BJ (cell line): ENCODE measurements around the gene ZNF385B. TPM values are rescaled to one million over a fixed set of nuclear protein-coding genes. Genes with fewer than 3 reads are reported as not detected.

Experiments
- CTCF ChIA-PET: fragments of 350-600 bp; formaldehyde crosslinking; extraction: SDS; loops from one replicate; lab custom pipeline; 2021; ENCODE audit warnings: antibody characterized with exemption, inconsistent platforms; lab: Yijun Ruan, JAX
- POLR2A ChIA-PET: fragments of 300-600 bp; sonication (Branson Sonifier 250); formaldehyde crosslinking; extraction: SDS; loops from one replicate; lab custom pipeline; 2021; ENCODE audit warnings: antibody characterized with exemption; lab: Charles Lee
- DNase-seq: peaks from one replicate; pipeline ENCODE4 v3.0.0-alpha.2; 2011; ENCODE audit warnings: low read depth
- H3K27me3 ChIP-seq: 2 replicates; pipeline ENCODE4 v1.6.0; 2011; ENCODE audit warnings: low read length; ENCODE audit not compliant: control insufficient read depth, insufficient read depth
- H3K36me3 ChIP-seq: 2 replicates; pipeline ENCODE4 v1.5.1; 2011; ENCODE audit warnings: low read length; ENCODE audit not compliant: control insufficient read depth, insufficient read depth
- H3K4me3 ChIP-seq: 2 replicates; pipeline ENCODE4 v1.5.1; 2011; ENCODE audit warnings: low read depth, mild to moderate bottlenecking, control low read depth, low read length
- polyA plus RNA-seq: library from polyadenylated mRNA; depleted of rRNA; stranded (reverse); fragments of >200 nt; gene quantifications from 2 replicates; pipeline ENCODE4 v1.2.3, GENCODE V29; 2011
- TF ChIP-seq, protein P1 (sequence below): IDR thresholded peaks from 2 replicates; pipeline ENCODE4 v1.5.1; 2011; ENCODE audit warnings: low read depth, mild to moderate bottlenecking, control low read depth, inconsistent platforms, low read length, moderate library complexity; ENCODE audit not compliant: insufficient read depth

The ZNF385B gene
- polyA plus RNA-seq, 1 experiment, result 0.22 TPM

DNA sequence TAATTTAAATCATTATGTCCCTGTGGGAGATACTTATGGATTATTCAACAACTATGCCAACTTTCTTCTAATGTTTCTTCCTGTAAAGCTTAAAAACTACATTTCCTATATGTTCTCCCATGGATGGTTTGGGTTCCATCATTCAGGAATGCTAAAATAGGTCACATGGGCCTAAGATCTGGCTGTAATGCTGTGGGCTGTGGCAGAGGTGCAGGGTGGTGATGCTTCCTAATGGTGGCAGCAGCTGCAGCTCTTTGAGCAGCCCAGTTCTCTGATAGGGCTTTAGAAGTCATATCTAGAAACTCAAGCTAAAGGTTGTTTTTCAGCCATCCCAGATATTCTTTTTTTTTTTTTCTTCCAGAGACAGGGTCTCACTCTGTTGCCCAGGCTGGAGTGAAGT, 266.1 kb downstream of the ZNF385B start:
- CTCF ChIA-PET, result interaction anchor here (1.0 to 2.6 kb wide), 4 partner anchors 18 to 154 kb away, joined by 4 to 6 read pairs (median 4); no protein-coding TSS in a partner anchor
- TF ChIP-seq, protein P1, sequence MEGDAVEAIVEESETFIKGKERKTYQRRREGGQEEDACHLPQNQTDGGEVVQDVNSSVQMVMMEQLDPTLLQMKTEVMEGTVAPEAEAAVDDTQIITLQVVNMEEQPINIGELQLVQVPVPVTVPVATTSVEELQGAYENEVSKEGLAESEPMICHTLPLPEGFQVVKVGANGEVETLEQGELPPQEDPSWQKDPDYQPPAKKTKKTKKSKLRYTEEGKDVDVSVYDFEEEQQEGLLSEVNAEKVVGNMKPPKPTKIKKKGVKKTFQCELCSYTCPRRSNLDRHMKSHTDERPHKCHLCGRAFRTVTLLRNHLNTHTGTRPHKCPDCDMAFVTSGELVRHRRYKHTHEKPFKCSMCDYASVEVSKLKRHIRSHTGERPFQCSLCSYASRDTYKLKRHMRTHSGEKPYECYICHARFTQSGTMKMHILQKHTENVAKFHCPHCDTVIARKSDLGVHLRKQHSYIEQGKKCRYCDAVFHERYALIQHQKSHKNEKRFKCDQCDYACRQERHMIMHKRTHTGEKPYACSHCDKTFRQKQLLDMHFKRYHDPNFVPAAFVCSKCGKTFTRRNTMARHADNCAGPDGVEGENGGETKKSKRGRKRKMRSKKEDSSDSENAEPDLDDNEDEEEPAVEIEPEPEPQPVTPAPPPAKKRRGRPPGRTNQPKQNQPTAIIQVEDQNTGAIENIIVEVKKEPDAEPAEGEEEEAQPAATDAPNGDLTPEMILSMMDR, result no peak
- H3K4me3 ChIP-seq, result no peak overlapping the region
- no peaks in the 10 kb centered on the region for H3K27me3 ChIP-seq
- no peak for DNase-seq
- POLR2A ChIA-PET, result no interaction called here
- no peaks in the 10 kb centered on the region for H3K36me3 ChIP-seq

DNA sequence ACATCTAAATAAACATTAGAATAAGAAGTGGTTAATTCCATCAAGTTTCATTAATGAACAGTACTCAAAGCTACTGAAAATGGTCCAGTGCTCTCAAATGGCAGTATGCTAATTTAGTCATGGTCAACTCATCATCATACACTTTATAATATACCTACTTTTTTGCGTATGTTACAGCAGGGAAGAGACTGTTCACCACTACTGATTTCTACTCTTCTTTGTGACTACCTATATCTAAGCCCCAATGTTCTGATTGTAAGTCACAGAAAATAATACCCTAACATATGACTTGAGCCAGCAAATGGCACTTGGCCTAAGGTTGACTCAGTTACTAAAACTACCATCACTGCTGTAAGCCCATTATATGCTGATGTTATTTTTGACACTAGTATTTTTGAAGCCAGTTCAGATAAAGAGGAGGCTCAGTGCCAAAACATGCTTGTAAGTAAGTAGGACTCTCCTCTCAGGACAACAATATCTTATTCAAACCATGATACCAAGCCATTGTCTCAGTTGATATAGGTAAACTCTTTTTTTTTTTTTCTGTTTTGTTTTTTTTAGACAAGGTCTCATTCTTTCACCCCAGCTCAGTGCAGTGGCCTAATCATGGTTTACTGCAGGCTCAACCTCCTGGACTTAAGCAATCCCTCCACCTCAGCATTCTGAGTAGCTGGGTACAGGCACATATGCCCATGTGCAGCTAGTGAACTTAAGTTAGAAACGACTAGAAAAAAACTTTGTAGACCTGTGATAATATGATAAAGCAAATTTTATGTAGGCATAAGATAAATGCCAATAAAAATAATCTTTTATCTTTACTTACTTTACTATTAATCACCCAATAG, 266.9 kb downstream of the ZNF385B start:
- no peak overlapping the region for H3K4me3 ChIP-seq
- no peaks in the 10 kb centered on the region for H3K27me3 ChIP-seq
- ChIA-PET CTCF (interaction anchor here (0.6 to 2.6 kb wide), 5 partner anchors 19 to 1568 kb away, joined by 4 to 6 read pairs (median 4); no protein-coding TSS in a partner anchor), POLR2A (no interaction called here)
- no peaks in the 10 kb centered on the region for H3K36me3 ChIP-seq
- DNase-seq, result no peak
- TF ChIP-seq, protein P1, result no peak

DNA sequence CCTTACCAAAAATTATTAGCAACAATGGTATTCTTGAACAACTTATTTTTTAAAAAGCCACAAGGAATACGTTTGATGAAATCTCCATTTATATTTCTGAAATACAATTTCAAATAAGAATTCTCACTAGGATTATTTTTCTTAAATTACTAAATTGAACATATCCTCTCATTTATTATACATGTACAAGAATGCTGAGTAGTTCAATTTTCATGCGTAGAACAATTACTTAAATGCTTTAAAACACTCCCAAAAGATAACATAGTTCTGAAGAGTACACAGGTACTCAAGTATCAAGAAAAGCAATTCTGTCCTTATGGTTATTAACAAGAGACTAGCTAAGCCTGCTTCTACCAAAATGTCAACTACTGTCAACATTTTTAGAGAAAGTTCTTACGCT, 268.1 kb downstream of the ZNF385B start:
- CTCF ChIA-PET, result interaction anchor here (1.1 kb wide), 1 partner anchor 21 kb away, joined by 3 read pairs; no protein-coding TSS in a partner anchor
- POLR2A ChIA-PET, result no interaction called here
- TF ChIP-seq, protein P1, result no peak

DNA sequence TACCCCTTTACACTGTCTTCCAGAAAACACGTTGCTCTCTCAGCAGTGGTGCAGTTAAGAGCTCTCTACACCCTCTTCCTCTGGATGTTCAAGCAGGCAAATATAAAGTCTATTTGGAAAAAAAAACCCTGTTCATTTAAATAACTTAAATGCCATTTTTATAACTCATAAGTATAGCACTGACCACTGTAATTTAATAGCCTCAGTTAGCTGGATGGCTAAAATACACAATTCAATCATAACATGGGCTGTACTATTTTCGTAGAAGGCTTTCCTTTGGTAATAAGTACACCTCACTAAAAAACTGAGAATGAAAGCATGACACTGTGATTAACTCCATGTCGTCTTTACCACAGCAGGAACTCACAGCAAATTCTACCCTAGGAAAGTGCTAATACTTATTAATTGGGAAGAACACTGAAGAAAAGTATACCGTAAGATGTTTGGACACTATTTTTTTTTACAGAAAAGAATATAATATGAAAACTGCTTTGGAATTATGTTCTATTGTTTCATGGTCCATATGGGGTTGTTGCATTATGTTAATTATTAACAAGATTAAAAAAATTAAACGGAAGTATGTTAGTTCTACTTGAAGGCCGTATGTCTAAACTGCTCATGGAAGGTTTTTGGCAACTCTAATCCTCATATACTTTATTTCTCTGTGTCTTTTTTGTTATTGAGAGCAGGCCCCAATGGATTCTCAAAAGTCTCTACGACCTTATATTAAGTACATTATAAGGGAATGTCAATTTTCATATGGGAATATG, 269.1 kb downstream of the ZNF385B start:
- TF ChIP-seq, protein P1, result no peak
- Histone ChIP-seq H3K27me3 (no peaks in the 10 kb centered on the region), H3K4me3 (no peak overlapping the region), H3K36me3 (no peaks in the 10 kb centered on the region)
- CTCF ChIA-PET, result interaction anchor here (1.0 to 1.3 kb wide), 3 partner anchors 10 to 20 kb away, joined by 3 read pairs; no protein-coding TSS in a partner anchor
- POLR2A ChIA-PET, result interaction anchor here (0.6 kb wide), 1 partner anchor 16 kb away, joined by 3 read pairs; no protein-coding TSS in a partner anchor
- DNase-seq, result peak; percentile 55

More for the DNA sequence above, 268.1 kb downstream of the ZNF385B start:
- Histone ChIP-seq H3K27me3 (no peaks in the 10 kb centered on the region), H3K36me3 (no peaks in the 10 kb centered on the region), H3K4me3 (no peak overlapping the region)
- no peak for DNase-seq
